AG10803 (cell line): ENCODE results near the gene OR10Z1.

ENCODE experiments used
- DNase-seq: peaks from one replicate; pipeline ENCODE4 v3.0.0; 2010; ENCODE audit warnings: low read depth
- H3K4me3 ChIP-seq: 2 replicates; pipeline ENCODE4 v1.5.1; 2011; ENCODE audit warnings: mild to moderate bottlenecking, low read length, control low read depth
- TF ChIP-seq, protein P1 (sequence below): conservative IDR thresholded peaks from 2 replicates; pipeline ENCODE4 v1.5.1; 2011; ENCODE audit warnings: mild to moderate bottlenecking, low read length, control low read depth, inconsistent platforms

Gene OR10Z1

DNA sequence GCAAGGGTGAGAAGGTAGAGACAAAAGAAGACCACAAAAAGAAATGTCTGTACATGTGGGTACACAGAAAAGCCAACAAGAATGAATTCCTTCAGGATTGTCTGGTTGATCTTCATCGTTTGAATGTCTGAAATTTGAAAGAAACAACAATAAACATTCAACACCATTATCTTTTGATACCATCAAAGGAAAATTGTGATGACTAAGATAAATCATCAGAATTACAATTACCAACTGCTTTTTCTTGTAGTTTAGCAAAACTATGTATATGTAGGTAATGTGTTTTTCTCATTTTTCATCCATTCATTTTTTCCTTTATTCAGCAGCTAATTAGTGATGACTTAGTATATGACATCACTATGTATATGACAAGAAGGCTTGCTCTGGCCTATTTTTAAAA, 25.3 kb upstream of the OR10Z1 start, which contains the start of gene OR10X1:
OR10X1 (minus strand) TSS at position 167 of the 400 bp plus-strand sequence; CDS start at position 167, 0 bp downstream.
- TF ChIP-seq, protein P1, sequence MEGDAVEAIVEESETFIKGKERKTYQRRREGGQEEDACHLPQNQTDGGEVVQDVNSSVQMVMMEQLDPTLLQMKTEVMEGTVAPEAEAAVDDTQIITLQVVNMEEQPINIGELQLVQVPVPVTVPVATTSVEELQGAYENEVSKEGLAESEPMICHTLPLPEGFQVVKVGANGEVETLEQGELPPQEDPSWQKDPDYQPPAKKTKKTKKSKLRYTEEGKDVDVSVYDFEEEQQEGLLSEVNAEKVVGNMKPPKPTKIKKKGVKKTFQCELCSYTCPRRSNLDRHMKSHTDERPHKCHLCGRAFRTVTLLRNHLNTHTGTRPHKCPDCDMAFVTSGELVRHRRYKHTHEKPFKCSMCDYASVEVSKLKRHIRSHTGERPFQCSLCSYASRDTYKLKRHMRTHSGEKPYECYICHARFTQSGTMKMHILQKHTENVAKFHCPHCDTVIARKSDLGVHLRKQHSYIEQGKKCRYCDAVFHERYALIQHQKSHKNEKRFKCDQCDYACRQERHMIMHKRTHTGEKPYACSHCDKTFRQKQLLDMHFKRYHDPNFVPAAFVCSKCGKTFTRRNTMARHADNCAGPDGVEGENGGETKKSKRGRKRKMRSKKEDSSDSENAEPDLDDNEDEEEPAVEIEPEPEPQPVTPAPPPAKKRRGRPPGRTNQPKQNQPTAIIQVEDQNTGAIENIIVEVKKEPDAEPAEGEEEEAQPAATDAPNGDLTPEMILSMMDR, result no peak
- no peak for DNase-seq
- H3K4me3 ChIP-seq, result no peak within 1 kb of the TSS

- no peak for DNase-seq
Measured at GRCh38 chr1:158583962-158584361, 21.1 kb upstream of the OR10Z1 start.

GRCh38 chr1:158586942-158587341, 18.1 kb upstream of the OR10Z1 start:
- DNase-seq, result no peak
- no peak overlapping the region for H3K4me3 ChIP-seq
- TF ChIP-seq, protein P1, result no peak

More at GRCh38 chr1:158583962-158584361, 21.1 kb upstream of the OR10Z1 start:
- no peak overlapping the region for H3K4me3 ChIP-seq
- TF ChIP-seq, protein P1, result no peak

DNA sequence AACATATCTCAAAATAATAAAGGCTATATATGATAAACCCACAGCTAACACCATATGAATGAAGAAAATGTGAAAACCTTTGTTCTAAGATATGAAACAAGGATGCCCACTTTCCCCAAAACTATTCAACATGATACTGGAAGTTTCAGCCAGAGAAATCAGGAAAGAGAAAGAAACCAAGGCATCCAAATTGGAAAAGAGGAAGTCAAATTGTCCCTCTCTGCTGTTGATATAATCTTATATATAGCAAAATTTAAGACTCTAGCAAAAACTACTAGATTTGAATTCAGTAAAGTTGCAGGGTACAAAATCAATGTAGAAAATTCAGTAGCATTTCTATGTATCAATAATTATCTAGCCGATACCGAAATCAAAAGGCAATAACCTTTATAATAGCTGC, 4.3 kb upstream of the OR10Z1 start:
- TF ChIP-seq, protein P1, result no peak
- DNase-seq, result no peak
- no peak overlapping the region for H3K4me3 ChIP-seq

GRCh38 chr1:158607296-158607695, 2.2 kb downstream of the OR10Z1 start:
- DNase-seq, result no peak
- no peak overlapping the region for H3K4me3 ChIP-seq
- TF ChIP-seq, protein P1, result no peak

DNA sequence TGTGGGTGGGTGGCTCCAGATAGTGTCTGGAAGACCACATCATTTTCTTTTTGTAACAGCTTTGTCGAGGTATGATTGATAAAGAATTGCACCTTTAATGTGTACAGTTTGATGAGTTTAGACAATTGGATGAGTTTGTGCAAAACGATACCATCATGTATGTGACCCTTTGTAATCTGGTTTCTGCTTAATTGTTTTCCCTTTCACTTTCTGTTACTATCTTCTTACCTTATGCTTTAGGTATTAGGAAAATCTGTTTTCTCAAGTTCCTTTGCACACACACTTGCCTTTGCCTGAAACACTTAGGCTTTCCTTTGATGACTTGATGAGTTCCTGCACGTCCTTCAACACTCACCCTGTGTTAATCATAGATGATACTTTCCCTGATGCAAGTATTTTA, 6.8 kb downstream of the OR10Z1 start:
- DNase-seq, result no peak
- TF ChIP-seq, protein P1, result no peak
- no peak overlapping the region for H3K4me3 ChIP-seq

DNA sequence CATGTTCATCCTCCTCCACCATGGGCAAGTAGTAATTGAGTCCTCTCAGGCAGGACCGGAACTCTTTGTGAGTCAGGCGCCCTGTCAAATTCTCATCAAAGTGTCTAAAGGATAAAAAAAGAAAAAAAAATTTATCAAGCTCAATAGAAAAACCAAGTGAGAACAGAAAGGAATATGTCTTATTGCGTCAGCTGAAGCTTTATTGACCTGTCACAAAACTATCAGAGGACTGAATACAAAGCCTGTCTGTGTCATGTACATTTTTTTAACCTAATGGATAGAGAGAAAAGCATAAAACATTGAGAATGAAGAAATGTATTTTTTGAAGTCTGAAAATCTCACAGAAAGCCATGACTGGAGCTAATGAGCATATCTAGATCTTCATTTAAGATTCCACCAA, 8.7 kb downstream of the OR10Z1 start:
- no peak for DNase-seq
- H3K4me3 ChIP-seq, result no peak overlapping the region
- TF ChIP-seq, protein P1, result no peak
